ENCODE results near the gene AMOT.

AMOT gene

DNA sequence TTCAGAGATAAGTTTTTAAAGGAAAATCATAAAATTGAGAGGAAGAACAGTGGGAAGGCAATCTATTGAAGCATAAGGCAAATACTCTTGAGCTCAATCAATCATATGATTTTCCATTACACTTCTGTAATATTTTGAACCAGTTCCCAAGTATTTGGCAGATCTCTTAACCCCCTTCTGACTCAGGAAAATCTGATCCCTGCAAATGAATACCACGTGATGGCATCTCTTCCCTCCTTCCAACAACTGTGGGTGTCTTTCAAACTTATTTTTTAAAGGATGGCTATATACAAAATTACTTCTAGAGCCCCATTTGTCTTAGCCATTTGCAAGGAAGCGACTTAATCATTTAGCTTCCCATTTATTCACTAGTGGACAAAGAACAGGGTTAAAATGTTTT lies 41.9 kb downstream of the AMOT start:
- Histone ChIP-seq H3K36me3 (ENCODE audit: control insufficient read depth, insufficient read depth, low read length, severe bottlenecking) (no peaks in the 10 kb centered on the region), H3K27me3 (replicated peaks; ENCODE audit: control insufficient read depth, insufficient read depth, low read length) (peaks cover 18% of the 10 kb centered on the region), H3K9me3 (ENCODE audit: control insufficient read depth, low read length) (peaks cover 14% of the 10 kb centered on the region), H3K4me3 (ENCODE audit: low read length) (no peak overlapping the region), H3K9ac (ENCODE audit: low read length) (no peak overlapping the region), H3K4me1 (ENCODE audit: control insufficient read depth, insufficient read depth, low read length) (no peaks in the 10 kb centered on the region)
- DNase-seq (ENCODE audit: low read depth), result no peak

DNA sequence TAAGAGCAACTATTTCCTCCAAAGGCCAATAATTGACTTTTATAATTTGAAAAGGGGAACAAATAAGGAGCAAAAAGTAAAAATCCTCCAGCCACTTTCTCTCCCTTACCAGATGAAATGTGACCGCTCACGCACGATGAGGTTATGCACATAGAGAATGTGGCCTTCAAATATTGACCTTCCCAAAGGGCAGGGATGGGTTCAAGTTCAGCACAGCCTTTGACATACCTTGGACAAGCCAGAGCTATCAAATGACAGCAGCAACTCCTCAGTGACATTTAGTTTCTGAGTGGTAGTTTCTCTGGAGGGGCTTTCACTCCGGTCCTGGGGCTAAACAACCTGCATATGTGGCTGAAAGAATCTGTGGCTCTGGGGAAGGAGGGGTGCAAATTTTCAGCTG lies 50.7 kb downstream of the AMOT start:
- H3K4me1 ChIP-seq (ENCODE audit: control insufficient read depth, insufficient read depth, low read length), result no peaks in the 10 kb centered on the region
- H3K4me3 ChIP-seq (ENCODE audit: low read length), result no peak overlapping the region
- H3K9ac ChIP-seq (ENCODE audit: low read length), result no peak overlapping the region
- no peaks in the 10 kb centered on the region for H3K36me3 ChIP-seq (ENCODE audit: control insufficient read depth, insufficient read depth, low read length, severe bottlenecking)
- DNase-seq (ENCODE audit: low read depth), result no peak
- H3K9me3 ChIP-seq (ENCODE audit: control insufficient read depth, low read length), result no peaks in the 10 kb centered on the region
- H3K27me3 ChIP-seq (replicated peaks; ENCODE audit: control insufficient read depth, insufficient read depth, low read length), result peaks cover 35% of the 10 kb centered on the region

DNA sequence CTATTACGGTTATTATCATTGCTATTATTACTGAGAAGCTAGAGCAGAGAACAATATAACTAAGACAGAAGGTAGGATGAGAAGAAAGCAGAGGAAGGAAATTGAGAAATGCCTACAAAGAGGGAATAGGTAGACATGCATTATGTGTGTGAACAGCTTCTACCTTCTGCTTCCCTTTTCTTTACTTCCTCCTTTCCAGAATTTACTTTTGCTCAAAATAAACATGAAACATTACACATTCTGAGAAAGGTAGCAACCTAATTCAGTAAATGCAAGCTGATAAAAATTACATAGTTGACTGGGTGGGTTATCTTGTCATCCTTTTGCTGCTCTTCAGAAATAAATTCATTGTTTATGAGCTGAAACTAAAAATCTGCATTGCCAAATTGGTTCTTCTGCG lies 54.6 kb downstream of the AMOT start:
- DNase-seq (ENCODE audit: low read depth), result no peak
- Histone ChIP-seq H3K9me3 (ENCODE audit: control insufficient read depth, low read length) (peaks cover 6% of the 10 kb centered on the region), H3K9ac (ENCODE audit: low read length) (no peak overlapping the region), H3K36me3 (ENCODE audit: control insufficient read depth, insufficient read depth, low read length, severe bottlenecking) (no peaks in the 10 kb centered on the region), H3K27me3 (replicated peaks; ENCODE audit: control insufficient read depth, insufficient read depth, low read length) (peaks cover 30% of the 10 kb centered on the region), H3K4me3 (ENCODE audit: low read length) (no peak overlapping the region), H3K4me1 (ENCODE audit: control insufficient read depth, insufficient read depth, low read length) (no peaks in the 10 kb centered on the region)

DNA sequence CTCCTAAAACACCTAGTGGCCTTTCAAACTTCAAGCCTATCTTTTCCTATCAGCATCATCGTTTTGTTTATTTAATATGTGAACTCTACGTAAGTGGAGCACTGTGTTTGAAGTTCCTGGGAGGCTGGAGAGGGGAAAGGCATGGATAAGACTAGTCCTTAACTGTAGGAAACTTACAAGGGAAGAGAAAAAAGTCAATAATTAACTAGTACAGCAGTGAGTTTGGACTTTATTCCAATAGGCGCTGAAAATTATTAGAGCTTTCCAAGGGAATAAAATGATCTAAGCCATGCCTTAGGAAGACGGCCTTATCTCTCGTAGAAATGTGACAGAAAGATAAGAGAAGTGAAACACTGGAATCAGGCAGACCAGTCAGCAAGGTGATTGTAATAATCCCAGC lies 55.3 kb downstream of the AMOT start:
- DNase-seq (ENCODE audit: low read depth), result no peak
- no peaks in the 10 kb centered on the region for H3K4me1 ChIP-seq (ENCODE audit: control insufficient read depth, insufficient read depth, low read length)
- peaks cover 8% of the 10 kb centered on the region for H3K9me3 ChIP-seq (ENCODE audit: control insufficient read depth, low read length)
- no peak overlapping the region for H3K4me3 ChIP-seq (ENCODE audit: low read length)
- H3K27me3 ChIP-seq (replicated peaks; ENCODE audit: control insufficient read depth, insufficient read depth, low read length), result peaks cover 33% of the 10 kb centered on the region
- no peak overlapping the region for H3K9ac ChIP-seq (ENCODE audit: low read length)
- no peaks in the 10 kb centered on the region for H3K36me3 ChIP-seq (ENCODE audit: control insufficient read depth, insufficient read depth, low read length, severe bottlenecking)

DNA sequence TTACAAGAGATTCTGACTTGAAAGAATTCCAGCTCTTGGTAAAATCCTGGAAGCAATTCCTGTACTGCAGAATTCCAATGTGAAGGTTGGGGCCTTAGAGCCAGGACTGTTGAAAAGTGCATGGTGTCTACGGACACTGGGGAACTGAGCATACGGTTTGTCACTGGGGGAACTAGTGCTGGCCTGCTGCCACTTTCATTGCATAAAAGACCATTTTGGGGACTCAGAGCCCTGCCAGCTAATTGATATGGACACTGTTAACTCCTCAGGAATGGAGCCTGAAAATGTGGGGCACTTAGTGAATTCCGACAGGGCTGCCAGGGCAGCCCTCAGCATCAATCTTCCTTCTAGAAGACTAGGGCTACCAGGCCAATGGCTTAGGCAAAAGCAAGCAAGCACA lies 55.9 kb downstream of the AMOT start:
- DNase-seq (ENCODE audit: low read depth), result no peak
- peaks cover 11% of the 10 kb centered on the region for H3K9me3 ChIP-seq (ENCODE audit: control insufficient read depth, low read length)
- no peak overlapping the region for H3K4me3 ChIP-seq (ENCODE audit: low read length)
- H3K27me3 ChIP-seq (replicated peaks; ENCODE audit: control insufficient read depth, insufficient read depth, low read length), result peaks cover 34% of the 10 kb centered on the region
- H3K4me1 ChIP-seq (ENCODE audit: control insufficient read depth, insufficient read depth, low read length), result no peaks in the 10 kb centered on the region
- H3K9ac ChIP-seq (ENCODE audit: low read length), result no peak overlapping the region
- H3K36me3 ChIP-seq (ENCODE audit: control insufficient read depth, insufficient read depth, low read length, severe bottlenecking), result no peaks in the 10 kb centered on the region

DNA sequence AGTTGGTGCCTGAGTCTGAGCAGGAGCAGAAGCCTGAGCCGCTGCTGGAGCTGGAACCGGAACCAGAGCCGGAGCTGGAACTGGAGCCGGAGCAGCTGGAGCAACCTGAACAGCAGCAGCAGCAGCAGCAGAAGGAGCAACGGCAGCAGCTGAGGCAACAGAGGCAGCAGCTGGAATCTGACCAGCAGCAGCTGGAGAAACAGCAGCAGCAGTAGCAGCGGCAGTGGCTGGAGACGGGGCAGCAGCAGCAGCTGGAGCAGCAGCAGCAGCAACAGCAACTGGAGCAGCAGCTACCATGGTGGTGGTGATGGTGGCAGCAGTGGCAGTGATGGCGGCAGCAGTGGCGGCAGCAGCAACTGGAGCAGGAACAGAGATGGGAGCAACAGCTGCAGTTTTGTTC lies 61.5 kb downstream of the AMOT start:
- no peak overlapping the region for H3K4me3 ChIP-seq (ENCODE audit: low read length)
- no peak overlapping the region for H3K9ac ChIP-seq (ENCODE audit: low read length)
- H3K4me1 ChIP-seq (ENCODE audit: control insufficient read depth, insufficient read depth, low read length), result no peaks in the 10 kb centered on the region
- no peaks in the 10 kb centered on the region for H3K36me3 ChIP-seq (ENCODE audit: control insufficient read depth, insufficient read depth, low read length, severe bottlenecking)
- H3K27me3 ChIP-seq (replicated peaks; ENCODE audit: control insufficient read depth, insufficient read depth, low read length), result peaks cover 36% of the 10 kb centered on the region
- DNase-seq (ENCODE audit: low read depth), result no peak
- H3K9me3 ChIP-seq (ENCODE audit: control insufficient read depth, low read length), result peaks cover 11% of the 10 kb centered on the region

DNA sequence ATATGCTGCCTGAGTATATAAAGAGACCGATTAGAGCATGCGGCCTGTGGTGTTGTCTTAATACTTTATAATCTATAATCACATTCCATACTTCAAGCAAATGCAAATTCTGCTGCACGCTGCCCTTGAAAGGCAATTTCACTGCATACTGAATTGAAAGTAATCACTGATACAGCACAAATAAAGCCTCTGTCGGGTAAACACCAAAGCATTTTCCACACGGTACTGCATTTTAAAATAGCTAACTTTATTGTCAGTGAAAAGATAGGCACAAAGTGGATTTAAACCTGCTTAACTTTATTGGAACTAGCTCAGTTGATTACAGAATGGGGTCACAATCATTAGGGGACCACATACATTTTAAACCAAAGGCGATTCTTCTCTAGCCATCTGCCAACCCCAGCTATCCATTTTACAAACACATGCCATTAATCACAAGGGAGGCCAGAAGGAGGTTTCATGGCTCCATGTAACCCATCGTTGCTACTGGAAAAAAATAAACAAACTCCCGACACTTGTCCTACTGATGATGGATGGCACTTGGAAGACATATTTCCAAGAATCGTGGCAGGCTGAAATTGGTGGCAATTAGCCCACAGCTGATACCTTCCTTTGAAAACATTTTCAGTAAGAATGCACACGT lies 65.9 kb downstream of the AMOT start:
- Histone ChIP-seq H3K9ac (ENCODE audit: low read length) (no peak overlapping the region), H3K27me3 (replicated peaks; ENCODE audit: control insufficient read depth, insufficient read depth, low read length) (peaks cover 39% of the 10 kb centered on the region), H3K9me3 (ENCODE audit: control insufficient read depth, low read length) (no peaks in the 10 kb centered on the region), H3K4me1 (ENCODE audit: control insufficient read depth, insufficient read depth, low read length) (no peaks in the 10 kb centered on the region), H3K36me3 (ENCODE audit: control insufficient read depth, insufficient read depth, low read length, severe bottlenecking) (no peaks in the 10 kb centered on the region), H3K4me3 (ENCODE audit: low read length) (no peak overlapping the region)
- no peak for DNase-seq (ENCODE audit: low read depth)

DNA sequence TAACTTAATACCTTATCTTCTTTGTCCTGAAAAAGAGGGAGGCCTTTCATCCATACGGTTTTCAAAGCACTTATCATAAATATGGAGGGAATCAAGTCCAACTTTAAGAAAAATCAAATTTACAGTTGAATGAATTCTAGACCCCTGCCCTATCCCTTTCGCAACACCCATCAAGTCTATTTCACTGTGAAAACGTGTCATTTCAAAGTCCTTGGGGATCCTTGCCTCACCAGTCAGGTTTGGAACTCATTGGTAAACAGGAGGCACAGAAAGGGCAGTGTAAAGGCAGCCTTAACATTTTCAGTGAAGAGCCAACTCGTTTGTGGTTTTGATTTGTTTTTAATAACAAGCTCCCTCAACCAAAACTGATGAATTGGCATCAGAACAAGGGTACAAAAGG lies 66.5 kb downstream of the AMOT start:
- Histone ChIP-seq H3K27me3 (replicated peaks; ENCODE audit: control insufficient read depth, insufficient read depth, low read length) (peaks cover 39% of the 10 kb centered on the region), H3K9me3 (ENCODE audit: control insufficient read depth, low read length) (no peaks in the 10 kb centered on the region), H3K4me1 (ENCODE audit: control insufficient read depth, insufficient read depth, low read length) (no peaks in the 10 kb centered on the region), H3K36me3 (ENCODE audit: control insufficient read depth, insufficient read depth, low read length, severe bottlenecking) (no peaks in the 10 kb centered on the region), H3K9ac (ENCODE audit: low read length) (no peak overlapping the region), H3K4me3 (ENCODE audit: low read length) (no peak overlapping the region)
- DNase-seq (ENCODE audit: low read depth), result no peak

DNA sequence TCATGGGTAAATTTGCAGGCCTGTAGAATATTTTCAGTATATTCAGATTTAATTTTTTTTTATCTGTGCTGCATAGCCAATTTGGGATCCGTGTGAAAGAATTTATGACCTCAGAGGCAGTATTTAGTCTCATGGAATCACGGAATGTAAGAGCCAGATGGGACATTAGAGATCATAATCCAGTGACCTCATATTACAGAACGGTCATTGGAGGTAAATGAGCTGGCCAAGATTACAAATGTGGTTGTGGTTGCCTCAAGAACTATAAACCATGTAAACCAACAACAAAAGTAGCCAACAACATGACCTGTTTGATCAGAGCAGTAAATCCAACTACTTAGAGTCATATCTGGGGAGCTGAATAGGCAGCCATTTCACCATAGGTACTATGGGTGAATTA lies 71.6 kb downstream of the AMOT start:
- no peak overlapping the region for H3K9ac ChIP-seq (ENCODE audit: low read length)
- no peak overlapping the region for H3K4me3 ChIP-seq (ENCODE audit: low read length)

DNA sequence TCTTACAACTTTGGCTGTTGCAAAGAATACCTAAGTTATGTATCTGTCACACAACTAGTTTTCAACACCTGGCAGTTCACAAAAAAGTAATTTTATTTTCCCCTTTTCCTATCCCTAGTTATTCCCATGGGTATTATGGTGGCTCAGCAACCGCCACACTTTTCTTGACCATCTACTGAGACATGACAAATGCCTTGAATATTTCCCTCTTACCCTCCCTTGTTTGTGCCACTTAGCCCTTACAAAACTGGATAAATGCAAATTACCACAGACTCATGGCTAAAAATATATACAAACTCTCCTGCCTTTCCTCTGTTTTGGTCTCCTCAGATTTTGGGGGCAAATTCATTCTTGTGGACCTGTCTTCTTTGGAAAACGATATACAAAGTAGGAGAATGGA lies 72.1 kb downstream of the AMOT start:
- no peak for DNase-seq (ENCODE audit: low read depth)
- H3K9ac ChIP-seq (ENCODE audit: low read length), result no peak overlapping the region
- H3K9me3 ChIP-seq (ENCODE audit: control insufficient read depth, low read length), result no peaks in the 10 kb centered on the region
- H3K4me3 ChIP-seq (ENCODE audit: low read length), result no peak overlapping the region
- no peaks in the 10 kb centered on the region for H3K36me3 ChIP-seq (ENCODE audit: control insufficient read depth, insufficient read depth, low read length, severe bottlenecking)
- peaks cover 31% of the 10 kb centered on the region for H3K27me3 ChIP-seq (replicated peaks; ENCODE audit: control insufficient read depth, insufficient read depth, low read length)
- no peaks in the 10 kb centered on the region for H3K4me1 ChIP-seq (ENCODE audit: control insufficient read depth, insufficient read depth, low read length)

More for the DNA sequence above, 71.6 kb downstream of the AMOT start:
- Histone ChIP-seq H3K9me3 (ENCODE audit: control insufficient read depth, low read length) (no peaks in the 10 kb centered on the region), H3K27me3 (replicated peaks; ENCODE audit: control insufficient read depth, insufficient read depth, low read length) (peaks cover 31% of the 10 kb centered on the region), H3K36me3 (ENCODE audit: control insufficient read depth, insufficient read depth, low read length, severe bottlenecking) (no peaks in the 10 kb centered on the region), H3K4me1 (ENCODE audit: control insufficient read depth, insufficient read depth, low read length) (no peaks in the 10 kb centered on the region)
- no peak for DNase-seq (ENCODE audit: low read depth)

DNA sequence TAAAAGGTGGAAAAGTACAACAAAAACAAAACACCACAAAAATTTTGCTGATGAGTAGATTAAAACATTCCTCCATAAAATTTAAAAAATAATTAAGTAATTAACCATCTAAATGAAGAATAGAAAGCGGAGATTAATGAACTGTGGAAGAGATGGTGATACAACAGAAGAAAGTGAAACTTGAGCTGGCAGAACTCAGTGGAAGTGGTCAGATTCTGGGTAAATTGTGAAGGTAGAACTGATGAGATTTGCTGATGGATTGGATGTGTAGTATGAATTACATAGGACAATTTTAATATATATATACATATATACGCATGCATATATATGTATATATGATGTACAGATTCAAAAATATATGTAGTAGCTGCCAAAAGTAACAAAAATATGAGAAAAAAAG lies 73.9 kb downstream of the AMOT start:
- no peaks in the 10 kb centered on the region for H3K4me1 ChIP-seq (ENCODE audit: control insufficient read depth, insufficient read depth, low read length)
- H3K36me3 ChIP-seq (ENCODE audit: control insufficient read depth, insufficient read depth, low read length, severe bottlenecking), result no peaks in the 10 kb centered on the region
- H3K4me3 ChIP-seq (ENCODE audit: low read length), result no peak overlapping the region
- no peak overlapping the region for H3K9ac ChIP-seq (ENCODE audit: low read length)
- peaks cover 32% of the 10 kb centered on the region for H3K27me3 ChIP-seq (replicated peaks; ENCODE audit: control insufficient read depth, insufficient read depth, low read length)
- H3K9me3 ChIP-seq (ENCODE audit: control insufficient read depth, low read length), result peaks cover 7% of the 10 kb centered on the region
- DNase-seq (ENCODE audit: low read depth), result no peak
